K562 (cell line): Measurements from ENCODE around the gene OLIG1. TPM values are rescaled to one million over a fixed set of nuclear protein-coding genes. Genes with fewer than 3 reads are reported as not detected.

Experiments used
- ATAC-seq: fragments of 200-7000 bp; cut with Tn5 transposase; 3 replicates; pipeline ENCODE4 v1.9.1; 2020; ENCODE audit warnings: moderate library complexity
- BruUV-seq: library from RNA; stranded (reverse); fragments of 400-500 nt; replicated peaks from 2 replicates; lab custom pipeline; 2021; lab: Mats Ljungman, UMichigan
- CTCF ChIA-PET: fragments of 300-600 bp; formaldehyde crosslinking; extraction: SDS; loops from one replicate; lab custom pipeline; 2021; ENCODE audit warnings: low intra/inter-chr PET ratio; lab: Yijun Ruan, JAX
- POLR2A ChIA-PET: fragments of 300-600, 350-650 bp; sonication (Branson Sonifier 250); formaldehyde crosslinking; extraction: SDS; loops from one replicate; lab custom pipeline; 2021; ENCODE audit warnings: antibody characterized with exemption, inconsistent platforms; lab: Yijun Ruan, JAX
- DNase-seq, 4 experiments: peaks; one replicate each; pipeline versions ENCODE4 v3.0.0 to v3.0.0-alpha.2; 2011 to 2018; ENCODE audit warnings: low spot score in 3 of 4, mixed read lengths in 3 of 4; ENCODE audit errors: extremely low read depth in 1 of 4
- FAIRE-seq: peaks from 2 replicates; lab custom pipeline; 2011; peaks lifted over from hg19 to GRCh38; lab: Jason Lieb, UNC
- H2AFZ ChIP-seq: 2 replicates; pipeline ENCODE4 v1.6.0; 2011; ENCODE audit warnings: low read depth, low read length, control low read depth, inconsistent platforms
- H3K27ac ChIP-seq: fragments of 200-600 bp; 3 replicates; pipeline ENCODE4 v1.8.0; 2011; ENCODE audit warnings: low read depth, mild to moderate bottlenecking, control low read depth, inconsistent platforms, low read length, moderate library complexity, mixed read lengths; ENCODE audit errors: extremely low read depth
- H3K27me3 ChIP-seq, 2 experiments: fragments of 300-600 bp in 1 of 2; 2 replicates in 1 of 2; 3 replicates in 1 of 2; pipeline versions ENCODE4 v1.6.0 to v1.8.0; 2011; ENCODE audit warnings: inconsistent platforms in 2 of 2, low read length in 2 of 2, mild to moderate bottlenecking in 1 of 2, mixed read lengths in 1 of 2, moderate library complexity in 1 of 2; ENCODE audit not compliant: control insufficient read depth in 2 of 2, insufficient read depth in 2 of 2
- H3K36me3 ChIP-seq: fragments of 300-600 bp; 3 replicates; pipeline ENCODE4 v1.8.0; 2011; ENCODE audit warnings: mild to moderate bottlenecking, low read length, inconsistent platforms; ENCODE audit not compliant: control insufficient read depth, insufficient read depth
- H3K4me1 ChIP-seq, 2 experiments: fragments of 200-600 bp in 1 of 2; replicated peaks in 1 of 2; 2 replicates in 1 of 2; 3 replicates in 1 of 2; pipeline versions ENCODE4 v1.5.1 to v1.8.0; 2011; ENCODE audit warnings: inconsistent platforms in 2 of 2, low read length in 2 of 2, mild to moderate bottlenecking in 1 of 2, mixed read lengths in 1 of 2, moderate library complexity in 1 of 2; ENCODE audit not compliant: control insufficient read depth in 2 of 2, insufficient read depth in 2 of 2
- H3K4me2 ChIP-seq: 2 replicates; pipeline ENCODE4 v1.6.1; 2011; ENCODE audit warnings: low read length, control low read depth, inconsistent platforms, mixed read lengths; ENCODE audit not compliant: insufficient read depth
- H3K4me3 ChIP-seq: fragments of 200-600 bp; sonication (generic), shearing (Covaris generic); 2 replicates; pipeline ENCODE4 v1.5.1; 2016; ENCODE audit warnings: control low read depth, inconsistent platforms
- H3K79me2 ChIP-seq: fragments of 200-600 bp; 3 replicates; pipeline ENCODE4 v1.8.0; 2011; ENCODE audit warnings: low read length, inconsistent platforms; ENCODE audit not compliant: control insufficient read depth, insufficient read depth
- H3K9ac ChIP-seq, 2 experiments: 2 replicates each; pipeline versions ENCODE4 v1.6.0 to v1.6.1; 2011; ENCODE audit warnings: low read depth in 2 of 2, low read length in 2 of 2, control low read depth in 1 of 2, inconsistent platforms in 1 of 2, mild to moderate bottlenecking in 1 of 2, mixed read lengths in 1 of 2; ENCODE audit not compliant: insufficient read depth in 1 of 2
- H3K9me1 ChIP-seq: one replicate; pipeline ENCODE4 v1.6.0; 2011; ENCODE audit warnings: inconsistent platforms, mild to moderate bottlenecking, low read length, moderate library complexity; ENCODE audit not compliant: control insufficient read depth, insufficient read depth
- H3K9me3 ChIP-seq: replicated peaks from 2 replicates; pipeline ENCODE4 v1.5.1; 2011; ENCODE audit warnings: low read depth, low read length, inconsistent platforms; ENCODE audit not compliant: control insufficient read depth, insufficient read depth
- H4K20me1 ChIP-seq: replicated peaks from 2 replicates; pipeline ENCODE4 v1.6.1; 2011; ENCODE audit warnings: low read length, inconsistent platforms, mixed read lengths; ENCODE audit not compliant: control insufficient read depth, insufficient read depth
- ARNT ChIP-seq, 2 experiments: fragments of 450-650 bp; IDR thresholded peaks; 2 replicates each; pipeline ENCODE4 v1.6.1; 2016; ENCODE audit warnings: mild to moderate bottlenecking in 1 of 2
- NCOR1 ChIP-seq: fragments of 450-650 bp; IDR thresholded peaks from 2 replicates; pipeline ENCODE4 v1.6.1; 2016; ENCODE audit warnings: mild to moderate bottlenecking, moderate library complexity
- PHB2 ChIP-seq: fragments of 450-650 bp; IDR thresholded peaks from 2 replicates; pipeline ENCODE4 v1.6.1; 2017; ENCODE audit warnings: low read depth
- POLR2AphosphoS2 ChIP-seq: IDR thresholded peaks from 2 replicates; pipeline ENCODE4 v1.6.1; 2012; ENCODE audit warnings: low read length, improper control_type of control experiment
- POLR2AphosphoS5 ChIP-seq: IDR thresholded peaks from 2 replicates; pipeline ENCODE4 v1.6.1; 2011; ENCODE audit warnings: mild to moderate bottlenecking, low read depth, low read length, moderate library complexity; ENCODE audit not compliant: control insufficient read depth, insufficient read depth
- SNIP1 ChIP-seq: fragments of 450-650 bp; IDR thresholded peaks from 2 replicates; pipeline ENCODE4 v1.7.1; 2017; ENCODE audit warnings: low read depth, mild to moderate bottlenecking
- SPI1 ChIP-seq: IDR thresholded peaks from 2 replicates; pipeline ENCODE4 v1.6.1; 2011; ENCODE audit warnings: low read depth, low read length, control low read depth, borderline replicate concordance
- ZNF146 ChIP-seq: IDR thresholded peaks from one replicate; pipeline ENCODE4 v1.6.1; 2018; ENCODE audit warnings: missing compliant biosample characterization; ENCODE audit not compliant: unreplicated experiment
- ZNF263 ChIP-seq: sonication (generic); formaldehyde crosslinking; IDR thresholded peaks from 2 replicates; pipeline ENCODE4 v1.8.0; 2022; ENCODE audit warnings: mild to moderate bottlenecking, missing genetic modification reagents, borderline replicate concordance
- ZNF589 ChIP-seq: fragments of 200-800 bp; sonication (Bioruptor generic); IDR thresholded peaks from 2 replicates; pipeline ENCODE4 v1.6.1; 2016; ENCODE audit warnings: low read depth, missing genetic modification characterization, missing compliant biosample characterization
- WGBS: fragments of 100-300 bp; shearing (Covaris generic); methylation state at CpG from one replicate; pipeline ENCODE4 v1.1.6; 2016; ENCODE audit warnings: low coverage, mixed read lengths; ENCODE audit not compliant: insufficient coverage; ENCODE audit errors: missing lambda C conversion rate; 5-methylcytosine and 5-hydroxymethylcytosine counted together
- in situ Hi-C: fragments of 300-500 bp; cut with MboI; formaldehyde crosslinking; loops from 4 replicates; pipeline ENCODE4 v1.15.0; 2018; ENCODE audit warnings: inconsistent platforms, mixed read lengths
- intact Hi-C: fragments of 100-400 bp; cut with micrococcal nuclease; formaldehyde crosslinking; loops from 2 replicates; pipeline ENCODE4 v1.14.2; 2022
- polyA plus RNA-seq, 8 experiments: library from polyadenylated mRNA; depleted of rRNA in 4 of 8; stranded (reverse) in 5 of 8; unstranded in 3 of 8; fragments of >200 nt; fragmentation: Nextera tagmentation in 2 of 8; fragmentation: Illumina TruSeq in 1 of 8; extraction: Ambion mirVana in 2 of 8; extraction: Trizol in 1 of 8; gene quantifications; 2 replicates each; pipeline versions ENCODE4 v1.2.1 to v1.2.3, GENCODE V29; 2011 to 2014; ENCODE audit warnings: inconsistent platforms in 1 of 8, missing spikeins in 1 of 8
- total RNA-seq, 7 experiments: library from RNA; depleted of rRNA in 6 of 7; stranded (reverse); fragments of >200 nt in 6 of 7; fragmentation: Illumina TruSeq in 2 of 7; extraction: Trizol in 2 of 7; gene quantifications; 2 replicates each; pipeline versions ENCODE4 v1.2.1 to v1.2.3, GENCODE V29; 2011 to 2021; ENCODE audit warnings: low replicate concordance in 1 of 7
- TF ChIP-seq, protein P1 (sequence below): sonication (generic); formaldehyde crosslinking; IDR thresholded peaks from 2 replicates; pipeline ENCODE4 v1.9.0; 2022; ENCODE audit warnings: mild to moderate bottlenecking, missing genetic modification reagents
- TF ChIP-seq, protein P2 (sequence below), 2 experiments: fragments of 250-450 bp in 1 of 2; fragments of 450-650 bp in 1 of 2; sonication (Bioruptor Pico) in 1 of 2; IDR thresholded peaks; 2 replicates each; pipeline versions ENCODE4 v1.6.1 to v1.8.0; 2016 to 2021; ENCODE audit warnings: mild to moderate bottlenecking in 2 of 2, moderate library complexity in 2 of 2, missing compliant biosample characterization in 1 of 2, missing genetic modification characterization in 1 of 2
- TF ChIP-seq, protein P3 (sequence below): fragments of 450-650 bp; formaldehyde crosslinking; IDR thresholded peaks from 2 replicates; pipeline ENCODE4 v1.4.0; 2020; ENCODE audit warnings: mild to moderate bottlenecking, moderate library complexity
- TF ChIP-seq, protein P4 (sequence below): fragments of 450-650 bp; IDR thresholded peaks from 2 replicates; pipeline ENCODE4 v1.6.1; 2018; ENCODE audit not compliant: partially characterized antibody
- TF ChIP-seq, protein P5 (sequence below): sonication (generic); formaldehyde crosslinking; IDR thresholded peaks from 2 replicates; pipeline ENCODE4 v1.8.1; 2023; ENCODE audit warnings: mild to moderate bottlenecking, missing genetic modification reagents

OLIG1 gene
- total and polyA plus RNA-seq, 9 of the 15 experiments (the other 6 are each of a cell fraction or from before 2014, with no cell fraction given), result not detected

DNA sequence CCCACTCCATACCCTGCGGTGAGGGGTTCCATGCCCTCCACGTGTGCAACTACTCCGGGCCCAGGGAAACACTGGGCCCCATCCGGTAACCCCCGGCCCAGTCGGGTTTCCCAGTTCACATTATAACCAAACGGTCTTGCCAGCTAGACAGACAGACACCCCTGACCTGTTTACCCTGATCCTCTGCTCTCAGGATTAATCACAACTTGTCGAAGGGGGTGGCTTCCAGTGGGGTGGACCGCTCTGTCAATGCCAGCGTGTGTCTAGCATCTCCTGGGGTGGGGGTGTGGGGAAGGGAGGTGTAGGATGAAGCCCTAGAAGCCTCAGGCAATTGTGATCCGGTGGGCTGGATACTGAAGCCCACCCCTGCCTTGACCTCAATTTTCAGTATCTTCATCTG lies 48.8 kb upstream of the OLIG1 start:
- FAIRE-seq (no peak), ATAC-seq (no peak), DNase-seq (no peak)
- in situ Hi-C loops, result no loop called here
- ChIA-PET POLR2A (interaction anchor here (0.5 to 0.6 kb wide), 2 partner anchors 10 to 1309 kb away, joined by 3 to 4 read pairs; no protein-coding TSS in a partner anchor), CTCF (no interaction called here)
- Histone ChIP-seq H3K27me3 (peaks cover 54 to 73% of the 10 kb centered on the region in 2 experiments), H3K27ac (no peak overlapping the region), H3K4me3 (no peak overlapping the region), H3K4me2 (no peak overlapping the region), H2AFZ (no peak overlapping the region), H3K9me3 (no peaks in the 10 kb centered on the region), H3K79me2 (no peaks in the 10 kb centered on the region), H3K9ac (no peak overlapping the region), H3K36me3 (no peaks in the 10 kb centered on the region), H3K4me1 (peaks cover 0 to 19% of the 10 kb centered on the region in 2 experiments; a peak in 1 of 5 replicates), H3K9me1 (no peaks in the 10 kb centered on the region), H4K20me1 (no peaks in the 10 kb centered on the region; the same call in 1 of the 2 replicates)
- intact Hi-C loops, result no loop called here
- 7% methylated on average over 10 of the region's 11 CpGs for WGBS
- no TSS peak for BruUV-seq
- no peak for TF ChIP-seq ZNF146 (CRISPR knock-in tag)
- TF ChIP-seq PHB2, result no peak
- TF ChIP-seq SNIP1, result no peak
- TF ChIP-seq, protein P1, sequence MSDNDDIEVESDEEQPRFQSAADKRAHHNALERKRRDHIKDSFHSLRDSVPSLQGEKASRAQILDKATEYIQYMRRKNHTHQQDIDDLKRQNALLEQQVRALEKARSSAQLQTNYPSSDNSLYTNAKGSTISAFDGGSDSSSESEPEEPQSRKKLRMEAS (CRISPR knock-in tag), result no peak
- TF ChIP-seq, protein P2, sequence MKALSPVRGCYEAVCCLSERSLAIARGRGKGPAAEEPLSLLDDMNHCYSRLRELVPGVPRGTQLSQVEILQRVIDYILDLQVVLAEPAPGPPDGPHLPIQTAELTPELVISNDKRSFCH (CRISPR knock-in tag; IDR thresholded peaks at IDR 0.05), result no peak
- TF ChIP-seq, protein P2 (tag; IDR thresholded peaks at IDR 0.05), result no peak
- no peak for TF ChIP-seq ZNF589 (CRISPR knock-in tag)
- no peak for TF ChIP-seq SPI1
- TF ChIP-seq, protein P3, sequence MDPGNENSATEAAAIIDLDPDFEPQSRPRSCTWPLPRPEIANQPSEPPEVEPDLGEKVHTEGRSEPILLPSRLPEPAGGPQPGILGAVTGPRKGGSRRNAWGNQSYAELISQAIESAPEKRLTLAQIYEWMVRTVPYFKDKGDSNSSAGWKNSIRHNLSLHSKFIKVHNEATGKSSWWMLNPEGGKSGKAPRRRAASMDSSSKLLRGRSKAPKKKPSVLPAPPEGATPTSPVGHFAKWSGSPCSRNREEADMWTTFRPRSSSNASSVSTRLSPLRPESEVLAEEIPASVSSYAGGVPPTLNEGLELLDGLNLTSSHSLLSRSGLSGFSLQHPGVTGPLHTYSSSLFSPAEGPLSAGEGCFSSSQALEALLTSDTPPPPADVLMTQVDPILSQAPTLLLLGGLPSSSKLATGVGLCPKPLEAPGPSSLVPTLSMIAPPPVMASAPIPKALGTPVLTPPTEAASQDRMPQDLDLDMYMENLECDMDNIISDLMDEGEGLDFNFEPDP (CRISPR knock-in tag), result no peak
- TF ChIP-seq ARNT (IDR thresholded peaks at IDR 0.05), result no peak
- no peak for TF ChIP-seq POLR2AphosphoS2
- TF ChIP-seq POLR2AphosphoS5, result no peak
- TF ChIP-seq, protein P4, sequence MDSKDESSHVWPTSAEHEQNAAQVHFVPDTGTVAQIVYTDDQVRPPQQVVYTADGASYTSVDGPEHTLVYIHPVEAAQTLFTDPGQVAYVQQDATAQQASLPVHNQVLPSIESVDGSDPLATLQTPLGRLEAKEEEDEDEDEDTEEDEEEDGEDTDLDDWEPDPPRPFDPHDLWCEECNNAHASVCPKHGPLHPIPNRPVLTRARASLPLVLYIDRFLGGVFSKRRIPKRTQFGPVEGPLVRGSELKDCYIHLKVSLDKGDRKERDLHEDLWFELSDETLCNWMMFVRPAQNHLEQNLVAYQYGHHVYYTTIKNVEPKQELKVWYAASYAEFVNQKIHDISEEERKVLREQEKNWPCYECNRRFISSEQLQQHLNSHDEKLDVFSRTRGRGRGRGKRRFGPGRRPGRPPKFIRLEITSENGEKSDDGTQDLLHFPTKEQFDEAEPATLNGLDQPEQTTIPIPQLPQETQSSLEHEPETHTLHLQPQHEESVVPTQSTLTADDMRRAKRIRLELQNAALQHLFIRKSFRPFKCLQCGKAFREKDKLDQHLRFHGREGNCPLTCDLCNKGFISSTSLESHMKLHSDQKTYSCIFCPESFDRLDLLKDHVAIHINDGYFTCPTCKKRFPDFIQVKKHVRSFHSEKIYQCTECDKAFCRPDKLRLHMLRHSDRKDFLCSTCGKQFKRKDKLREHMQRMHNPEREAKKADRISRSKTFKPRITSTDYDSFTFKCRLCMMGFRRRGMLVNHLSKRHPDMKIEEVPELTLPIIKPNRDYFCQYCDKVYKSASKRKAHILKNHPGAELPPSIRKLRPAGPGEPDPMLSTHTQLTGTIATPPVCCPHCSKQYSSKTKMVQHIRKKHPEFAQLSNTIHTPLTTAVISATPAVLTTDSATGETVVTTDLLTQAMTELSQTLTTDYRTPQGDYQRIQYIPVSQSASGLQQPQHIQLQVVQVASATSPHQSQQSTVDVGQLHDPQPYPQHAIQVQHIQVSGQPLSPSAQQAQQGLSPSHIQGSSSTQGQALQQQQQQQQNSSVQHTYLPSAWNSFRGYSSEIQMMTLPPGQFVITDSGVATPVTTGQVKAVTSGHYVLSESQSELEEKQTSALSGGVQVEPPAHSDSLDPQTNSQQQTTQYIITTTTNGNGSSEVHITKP, result no peak
- no peak for TF ChIP-seq ZNF263 (CRISPR knock-in tag)
- no peak for TF ChIP-seq NCOR1
- TF ChIP-seq, protein P5, sequence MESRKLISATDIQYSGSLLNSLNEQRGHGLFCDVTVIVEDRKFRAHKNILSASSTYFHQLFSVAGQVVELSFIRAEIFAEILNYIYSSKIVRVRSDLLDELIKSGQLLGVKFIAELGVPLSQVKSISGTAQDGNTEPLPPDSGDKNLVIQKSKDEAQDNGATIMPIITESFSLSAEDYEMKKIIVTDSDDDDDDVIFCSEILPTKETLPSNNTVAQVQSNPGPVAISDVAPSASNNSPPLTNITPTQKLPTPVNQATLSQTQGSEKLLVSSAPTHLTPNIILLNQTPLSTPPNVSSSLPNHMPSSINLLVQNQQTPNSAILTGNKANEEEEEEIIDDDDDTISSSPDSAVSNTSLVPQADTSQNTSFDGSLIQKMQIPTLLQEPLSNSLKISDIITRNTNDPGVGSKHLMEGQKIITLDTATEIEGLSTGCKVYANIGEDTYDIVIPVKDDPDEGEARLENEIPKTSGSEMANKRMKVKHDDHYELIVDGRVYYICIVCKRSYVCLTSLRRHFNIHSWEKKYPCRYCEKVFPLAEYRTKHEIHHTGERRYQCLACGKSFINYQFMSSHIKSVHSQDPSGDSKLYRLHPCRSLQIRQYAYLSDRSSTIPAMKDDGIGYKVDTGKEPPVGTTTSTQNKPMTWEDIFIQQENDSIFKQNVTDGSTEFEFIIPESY, result no peak
